DND-41 (cell line): ENCODE measurements around the gene EXOC3L4.

Experiments used
- ATAC-seq: fragments of 200-7000 bp; cut with Tn5 transposase; 3 replicates; pipeline ENCODE4 v1.9.1; 2021; ENCODE audit warnings: low read depth; ENCODE audit not compliant: insufficient read depth
- DNase-seq: peaks from one replicate; pipeline ENCODE4 v3.0.0-alpha.2; 2020
- H2AFZ ChIP-seq: 2 replicates; pipeline ENCODE4 v1.6.0; 2012; ENCODE audit warnings: low read depth, low read length
- H3K27ac ChIP-seq: 2 replicates; pipeline ENCODE4 v1.5.1; 2012; ENCODE audit warnings: low read length, inconsistent platforms
- H3K27me3 ChIP-seq: fragments of 200-600 bp; sonication (generic); 2 replicates; pipeline ENCODE4 v1.6.0; 2012; ENCODE audit warnings: low read length, mild to moderate bottlenecking, inconsistent platforms; ENCODE audit not compliant: insufficient read depth, poor library complexity
- H3K36me3 ChIP-seq: 2 replicates; pipeline ENCODE4 v1.5.1; 2012; ENCODE audit warnings: low read length, inconsistent platforms; ENCODE audit not compliant: insufficient read depth
- H3K4me1 ChIP-seq: 2 replicates; pipeline ENCODE4 v1.5.1; 2012; ENCODE audit warnings: mild to moderate bottlenecking, low read length; ENCODE audit not compliant: insufficient read depth
- H3K4me2 ChIP-seq: 2 replicates; pipeline ENCODE4 v1.6.0; 2012; ENCODE audit warnings: mild to moderate bottlenecking, moderate library complexity, low read length, inconsistent platforms; ENCODE audit not compliant: insufficient read depth
- H3K4me3 ChIP-seq, 2 experiments: fragments of 200-600 bp in 1 of 2; shearing (Covaris generic) in 1 of 2; 2 replicates each; pipeline ENCODE4 v1.5.1; 2012 to 2016; ENCODE audit warnings: inconsistent platforms in 2 of 2, low read length in 2 of 2, mild to moderate bottlenecking in 2 of 2, low read depth in 1 of 2, moderate library complexity in 1 of 2
- H3K79me2 ChIP-seq: 2 replicates; pipeline ENCODE4 v1.6.0; 2012; ENCODE audit warnings: low read length, inconsistent platforms; ENCODE audit not compliant: insufficient read depth
- H3K9ac ChIP-seq: 2 replicates; pipeline ENCODE4 v1.6.0; 2012; ENCODE audit warnings: low read depth, mild to moderate bottlenecking, inconsistent platforms, low read length, moderate library complexity
- H3K9me3 ChIP-seq: 2 replicates; pipeline ENCODE4 v1.5.1; 2012; ENCODE audit warnings: low read length, moderate library complexity, mild to moderate bottlenecking, inconsistent platforms; ENCODE audit not compliant: insufficient read depth, severe bottlenecking
- H4K20me1 ChIP-seq: 2 replicates; pipeline ENCODE4 v1.6.0; 2012; ENCODE audit warnings: low read length; ENCODE audit not compliant: insufficient read depth
- CTCF ChIP-seq: IDR thresholded peaks from 2 replicates; pipeline ENCODE4 v1.5.1; 2012; ENCODE audit warnings: borderline replicate concordance, low read length, moderate library complexity, mild to moderate bottlenecking; ENCODE audit not compliant: poor library complexity, severe bottlenecking; ENCODE audit errors: extremely low read depth
- EZH2 ChIP-seq: IDR thresholded peaks from 3 replicates; pipeline ENCODE4 v1.6.1; 2012; ENCODE audit warnings: borderline replicate concordance, low read depth, mild to moderate bottlenecking, moderate library complexity, low read length, inconsistent platforms; ENCODE audit not compliant: severe bottlenecking

The EXOC3L4 gene

GRCh38 chr14:103134919-103135318, 40.4 kb downstream of the EXOC3L4 start:
- H3K9me3 ChIP-seq = no peaks in the 10 kb centered on the region
- DNase-seq (no peak), ATAC-seq (no peak)
- no peak overlapping the region for H3K4me2 ChIP-seq
- no peak overlapping the region for H3K9ac ChIP-seq
- H3K27me3 ChIP-seq = no peaks in the 10 kb centered on the region
- no peaks in the 10 kb centered on the region for H3K36me3 ChIP-seq
- no peak overlapping the region for H2AFZ ChIP-seq
- H3K4me3 ChIP-seq = no peak overlapping the region
- H3K4me1 ChIP-seq = no peaks in the 10 kb centered on the region
- H3K27ac ChIP-seq = no peak overlapping the region
- no peaks in the 10 kb centered on the region for H3K79me2 ChIP-seq
- H4K20me1 ChIP-seq = peaks cover 5% of the 10 kb centered on the region; the same call in 1 of the 2 replicates
- no peak for TF ChIP-seq CTCF
- TF ChIP-seq EZH2 = no peak

GRCh38 chr14:103135333-103136260, 41.1 kb downstream of the EXOC3L4 start:
- Histone ChIP-seq H3K4me2 (no peak overlapping the region), H3K27ac (no peak overlapping the region)

GRCh38 chr14:103136388-103137271, 42.1 kb downstream of the EXOC3L4 start:
- Histone ChIP-seq H3K4me1 (no peaks in the 10 kb centered on the region), H3K36me3 (no peaks in the 10 kb centered on the region), H3K27ac (no peak overlapping the region), H3K9me3 (no peaks in the 10 kb centered on the region), H3K27me3 (no peaks in the 10 kb centered on the region), H3K79me2 (no peaks in the 10 kb centered on the region), H3K4me3 (no peak overlapping the region), H3K4me2 (no peak overlapping the region), H4K20me1 (peaks cover 5% of the 10 kb centered on the region; the same call in 1 of the 2 replicates), H3K9ac (no peak overlapping the region), H2AFZ (no peak overlapping the region)
- ATAC-seq = no peak
- TF ChIP-seq CTCF (no peak), EZH2 (no peak)
- no peak for DNase-seq

More at GRCh38 chr14:103135333-103136260, 41.1 kb downstream of the EXOC3L4 start:
- Histone ChIP-seq H3K4me1 (no peaks in the 10 kb centered on the region), H3K9ac (no peak overlapping the region), H2AFZ (no peak overlapping the region), H3K79me2 (no peaks in the 10 kb centered on the region), H3K36me3 (no peaks in the 10 kb centered on the region), H3K27me3 (no peaks in the 10 kb centered on the region), H4K20me1 (peaks cover 5% of the 10 kb centered on the region; the same call in 1 of the 2 replicates), H3K9me3 (no peaks in the 10 kb centered on the region), H3K4me3 (no peak overlapping the region)
- TF ChIP-seq CTCF (no peak), EZH2 (no peak)
- ATAC-seq (no peak), DNase-seq (no peak)
